B cell (primary cell): ENCODE data around the gene ACAN. TPM values are rescaled to one million over a fixed set of nuclear protein-coding genes. Genes with fewer than 3 reads are reported as not detected.

Experiments
- ATAC-seq: fragments of 200-7000 bp; cut with Tn5 transposase; one replicate; pipeline ENCODE4 v1.10.0; 2021; ENCODE audit warnings: low read depth, mild to moderate bottlenecking, moderate number of reproducible peaks, moderate library complexity
- CTCF ChIA-PET: fragments of 350-600 bp; sonication (Branson Sonifier 250); formaldehyde crosslinking; loops from one replicate; lab custom pipeline; 2021; ENCODE audit warnings: antibody characterized with exemption, inconsistent platforms; lab: Charles Lee
- POLR2A ChIA-PET: fragments of 350-600 bp; sonication (Branson Sonifier 250); formaldehyde crosslinking; loops from one replicate; lab custom pipeline; 2021; ENCODE audit warnings: antibody characterized with exemption; lab: Charles Lee
- DNase-seq: peaks from one replicate; pipeline ENCODE4 v3.0.0; 2013
- H2AFZ ChIP-seq: 2 replicates; pipeline ENCODE4 v1.6.1; 2012; ENCODE audit warnings: mild to moderate bottlenecking, low read depth, low read length; ENCODE audit not compliant: insufficient read depth, poor library complexity, severe bottlenecking
- H3K27ac ChIP-seq, 2 donors: 1 replicate in 1 of 2; 2 replicates in 1 of 2; pipeline ENCODE4 v1.5.1; 2012 to 2013; ENCODE audit warnings: low read length in 2 of 2, mild to moderate bottlenecking in 2 of 2, moderate library complexity in 1 of 2
- H3K27me3 ChIP-seq, 4 experiments: fragments of 200-600 bp in 1 of 4; sonication (generic) in 1 of 4; replicated peaks in 1 of 4; 1 replicate in 2 of 4; 2 replicates in 2 of 4; pipeline versions ENCODE4 v1.6.1 to v1.7.0; 2013 to 2016; ENCODE audit warnings: low read length in 3 of 4, mild to moderate bottlenecking in 2 of 4, mixed read lengths in 1 of 4, moderate library complexity in 1 of 4; ENCODE audit not compliant: insufficient read depth in 4 of 4, control insufficient read depth in 3 of 4; ENCODE audit errors: control extremely low read depth in 1 of 4
- H3K36me3 ChIP-seq, 2 experiments: replicated peaks in 1 of 2; 1 replicate in 1 of 2; 2 replicates in 1 of 2; pipeline versions ENCODE4 v1.6.1 to v1.7.1; 2013; ENCODE audit warnings: low read length in 1 of 2; ENCODE audit not compliant: insufficient read depth in 2 of 2, control insufficient read depth in 1 of 2; ENCODE audit errors: control extremely low read depth in 1 of 2, extremely low read depth in 1 of 2
- H3K4me1 ChIP-seq, 2 donors: fragments of 200-600 bp in 1 of 2; sonication (generic) in 1 of 2; 1 replicate in 1 of 2; 2 replicates in 1 of 2; pipeline versions ENCODE4 v1.5.1 to v1.6.1; 2013 to 2017; ENCODE audit warnings: low read length in 2 of 2; ENCODE audit not compliant: control insufficient read depth in 2 of 2, insufficient read depth in 2 of 2
- H3K4me2 ChIP-seq: replicated peaks from 2 replicates; pipeline ENCODE3; 2012; ENCODE audit warnings: mild to moderate bottlenecking, low read depth, low read length; ENCODE audit not compliant: poor library complexity, severe bottlenecking
- H3K4me3 ChIP-seq, 5 experiments: fragments of 200-600 bp in 1 of 5; sonication (generic) in 1 of 5; 1 replicate in 3 of 5; 2 replicates in 2 of 5; pipeline versions ENCODE4 v1.5.1 to v1.7.0; 2011 to 2016; ENCODE audit warnings: low read length in 4 of 5, mild to moderate bottlenecking in 4 of 5, low read depth in 2 of 5, control low read depth in 1 of 5, moderate library complexity in 1 of 5; ENCODE audit not compliant: insufficient read depth in 1 of 5; ENCODE audit errors: control extremely low read depth in 1 of 5, extremely low read depth in 1 of 5
- H3K79me2 ChIP-seq: fragments of 200-600 bp; sonication (generic); one replicate; pipeline ENCODE4 v1.6.0; 2016; ENCODE audit warnings: low read length; ENCODE audit not compliant: control insufficient read depth, insufficient read depth
- H3K9ac ChIP-seq: fragments of 200-600 bp; sonication (generic); 2 replicates; pipeline ENCODE4 v1.6.1; 2017; ENCODE audit warnings: mild to moderate bottlenecking, low read length, moderate library complexity
- H3K9me3 ChIP-seq, 3 donors: one replicate each; pipeline versions ENCODE4 v1.6.1 to v1.7.1; 2013; ENCODE audit warnings: low read length in 2 of 3; ENCODE audit not compliant: control insufficient read depth in 2 of 3, insufficient read depth in 1 of 3; ENCODE audit errors: control extremely low read depth in 1 of 3
- H4K20me1 ChIP-seq: 2 replicates; pipeline ENCODE4 v1.6.0; 2012; ENCODE audit warnings: mild to moderate bottlenecking, low read length; ENCODE audit not compliant: insufficient read depth, control insufficient read depth, poor library complexity, severe bottlenecking
- H3K27ac Mint-ChIP-seq: one replicate; pipeline ENCODE4 v1.8.0; 2021; ENCODE audit warnings: mixed read lengths
- H3K27me3 Mint-ChIP-seq: one replicate; pipeline ENCODE4 v1.8.0; 2021; ENCODE audit warnings: mixed read lengths
- H3K4me1 Mint-ChIP-seq: one replicate; pipeline ENCODE4 v1.8.0; 2021; ENCODE audit warnings: mixed read lengths
- H3K4me3 Mint-ChIP-seq: one replicate; pipeline ENCODE4 v1.8.0; 2021; ENCODE audit warnings: mixed read lengths
- H3K9me3 Mint-ChIP-seq: one replicate; pipeline ENCODE4 v1.8.0; 2022; ENCODE audit warnings: mixed read lengths; ENCODE audit not compliant: insufficient read depth
- CTCF ChIP-seq: fragments of 200-600 bp; IDR thresholded peaks from one replicate; pipeline ENCODE4 v1.8.0; 2022; ENCODE audit warnings: antibody characterized with exemption, mild to moderate bottlenecking
- EZH2 ChIP-seq: IDR thresholded peaks from 2 replicates; pipeline ENCODE4 v1.6.1; 2012; ENCODE audit warnings: borderline replicate concordance, low read depth, mild to moderate bottlenecking, moderate library complexity, low read length; ENCODE audit not compliant: insufficient read depth, poor library complexity, severe bottlenecking
- WGBS: methylation state at CpG from one replicate; pipeline ENCODE4 v1.1.5; 2013; ENCODE audit warnings: missing lambda C conversion rate; ENCODE audit not compliant: insufficient coverage; 5-methylcytosine and 5-hydroxymethylcytosine counted together
- intact Hi-C: fragments of 100-400 bp; cut with micrococcal nuclease; formaldehyde crosslinking; loops from one replicate; pipeline ENCODE4 v1.10.0; 2022
- polyA plus RNA-seq: library from polyadenylated mRNA; depleted of rRNA; stranded (reverse); fragments of >200 nt; gene quantifications from 2 replicates; pipeline ENCODE4 v1.2.3, GENCODE V29; 2012
- total RNA-seq, 2 donors: library from RNA; stranded (reverse); fragments of 120-200 nt in 1 of 2; gene quantifications; 1 replicate in 1 of 2; 2 replicates in 1 of 2; pipeline versions ENCODE4 v1.2.3 to v1.2.4, GENCODE V29; 2013 to 2022

Gene ACAN
- total and polyA plus RNA-seq, 2 donors (not counting 1 experiment from before 2014, with no cell fraction given), result 0.01 TPM; not detected in 1

- H3K4me1 Mint-ChIP-seq, result peaks cover 3% of the 10 kb centered on the region
These were observed 43.9 kb downstream of the ACAN start for GRCh38 chr15:88847144-88847543.

GRCh38 chr15:88848203-88848602 is 45.0 kb downstream of the ACAN start:
- Mint-ChIP-seq H3K27ac (no peak overlapping the region), H3K4me3 (no peak overlapping the region), H3K9me3 (no peaks in the 10 kb centered on the region), H3K4me1 (peaks cover 3% of the 10 kb centered on the region), H3K27me3 (peaks cover 14% of the 10 kb centered on the region)
- Histone ChIP-seq H3K4me1 (no peaks in the 10 kb centered on the region), H3K36me3 (no peaks in the 10 kb centered on the region), H4K20me1 (no peaks in the 10 kb centered on the region), H2AFZ (no peak overlapping the region), H3K9ac (no peak overlapping the region), H3K27ac (no peak overlapping the region), H3K79me2 (no peaks in the 10 kb centered on the region), H3K4me3 (no peak overlapping the region), H3K27me3 (peaks cover 0 to 14% (median 0%) of the 10 kb centered on the region in 4 experiments), H3K4me2 (no peak overlapping the region), H3K9me3 (peaks cover 0 to 7% (median 0%) of the 10 kb centered on the region in 3 donors)
- TF ChIP-seq EZH2 (no peak), CTCF (no peak)
- DNase-seq, result no peak
- ATAC-seq, result no peak
- ChIA-PET POLR2A (no interaction called here), CTCF (no interaction called here)
- intact Hi-C loops, result no loop called here
- 80% methylated on average over 1 of the region's 3 CpGs for WGBS

More at GRCh38 chr15:88847144-88847543, 43.9 kb downstream of the ACAN start:
- Histone ChIP-seq H2AFZ (no peak overlapping the region), H3K27me3 (peaks cover 0 to 11% (median 0%) of the 10 kb centered on the region in 4 experiments), H3K4me3 (no peak overlapping the region), H3K27ac (no peak overlapping the region), H3K9ac (no peak overlapping the region), H3K4me2 (no peak overlapping the region), H4K20me1 (no peaks in the 10 kb centered on the region), H3K4me1 (no peaks in the 10 kb centered on the region), H3K9me3 (peaks cover 0 to 2% (median 0%) of the 10 kb centered on the region in 3 donors), H3K36me3 (no peaks in the 10 kb centered on the region), H3K79me2 (no peaks in the 10 kb centered on the region)
- intact Hi-C loops, result no loop called here
- 91% methylated on average over 19 of the region's 20 CpGs for WGBS
- Mint-ChIP-seq H3K4me3 (no peak overlapping the region), H3K27me3 (peaks cover 9% of the 10 kb centered on the region), H3K9me3 (no peaks in the 10 kb centered on the region), H3K27ac (no peak overlapping the region)
- no peak for DNase-seq
- TF ChIP-seq EZH2 (no peak), CTCF (no peak)
- no peak for ATAC-seq
- POLR2A ChIA-PET, result no interaction called here
- CTCF ChIA-PET, result no interaction called here
